HG03442 (cell line): Measurements from ENCODE around the gene STK32C.
"Not testable (repeated sequence)": the region's sequence is repeated elsewhere in the genome, so short reads cannot be mapped to it uniquely, and the experiment has no call there.

Source experiments
- ATAC-seq: cut with Tn5 transposase; IDR thresholded peaks from one replicate; pipeline ENCODE4 v1.9.1; 2021; ENCODE audit warnings: mild to moderate bottlenecking, moderate library complexity; ENCODE audit not compliant: unreplicated experiment

The STK32C gene

GRCh38 chr10:132160834-132161622 lies 146.7 kb downstream of the STK32C start:
- ATAC-seq: not testable (repeated sequence)

DNA sequence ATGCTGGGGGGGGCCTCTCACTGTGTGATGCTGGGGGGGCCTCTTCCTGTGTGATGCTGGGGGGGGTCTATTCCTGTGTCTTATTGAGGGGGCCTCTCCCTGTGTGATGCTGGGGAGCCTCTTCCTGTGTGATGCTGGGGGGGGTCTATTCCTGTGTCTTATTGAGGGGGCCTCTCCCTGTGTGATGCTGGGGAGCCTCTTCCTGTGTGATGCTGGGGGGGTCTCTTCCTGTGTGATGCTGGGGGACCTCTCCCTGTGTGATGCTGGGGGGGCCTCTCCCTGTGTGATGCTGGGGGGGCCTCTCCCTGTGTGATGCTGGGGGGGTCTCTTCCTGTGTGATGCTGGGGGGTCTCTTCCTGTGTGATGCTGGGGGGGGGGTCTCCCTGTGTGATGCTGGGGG lies 147.5 kb downstream of the STK32C start:
- ATAC-seq: not testable (repeated sequence)

GRCh38 chr10:132159302-132160230 lies 148.2 kb downstream of the STK32C start:
- ATAC-seq: not testable (repeated sequence)

GRCh38 chr10:132158823-132159222 lies 148.9 kb downstream of the STK32C start:
- no peak for ATAC-seq

GRCh38 chr10:132158122-132158741 lies 149.5 kb downstream of the STK32C start:
- ATAC-seq: no peak
